Cardiac muscle cell (in vitro differentiated cells and primary cell): Measurements from ENCODE around the gene TAF1A. TPM values are rescaled to one million over a fixed set of nuclear protein-coding genes. Genes with fewer than 3 reads are reported as not detected.
A peak's percentile ranks its signal among the peaks of the same experiment; 100 is the strongest.

Experiments
- DNase-seq, 2 donors: peaks; one replicate each; pipeline versions ENCODE4 v3.0.0 to v3.0.0-alpha.2; 2010 to 2017; ENCODE audit warnings: low read depth in 1 of 2, low spot score in 1 of 2
- H3K27ac ChIP-seq: fragments of 200-600 bp; sonication (generic); 2 replicates; pipeline ENCODE4 v1.5.1; 2016
- H3K27me3 ChIP-seq: fragments of 200-600 bp; sonication (generic); 2 replicates; pipeline ENCODE4 v1.6.0; 2016; ENCODE audit warnings: control low read depth
- H3K36me3 ChIP-seq: fragments of 200-600 bp; sonication (generic); 2 replicates; pipeline ENCODE4 v1.5.1; 2016; ENCODE audit warnings: control low read depth
- H3K4me1 ChIP-seq: fragments of 200-600 bp; sonication (generic); 2 replicates; pipeline ENCODE4 v1.8.1; 2017; ENCODE audit warnings: low read depth, mild to moderate bottlenecking, mixed run types
- H3K4me3 ChIP-seq: fragments of 200-600 bp; sonication (generic); 2 replicates; pipeline ENCODE4 v1.5.1; 2016; ENCODE audit warnings: mild to moderate bottlenecking
- H3K9me3 ChIP-seq: fragments of 200-600 bp; sonication (generic); 2 replicates; pipeline ENCODE4 v1.5.1; 2017; ENCODE audit warnings: low read depth, mild to moderate bottlenecking, control low read depth
- CTCF ChIP-seq: IDR thresholded peaks from 2 replicates; pipeline ENCODE4 v1.5.1; 2012; ENCODE audit warnings: low read depth, mild to moderate bottlenecking, low read length
- polyA plus RNA-seq: library from polyadenylated mRNA; unstranded; fragments of >200 nt; fragmentation: Nextera tagmentation; extraction: Ambion mirVana; gene quantifications from 2 replicates; pipeline ENCODE4 v1.2.1, GENCODE V29; 2016
- total RNA-seq: library from RNA; depleted of rRNA; stranded (reverse); fragments of >200 nt; gene quantifications from 2 replicates; pipeline ENCODE4 v1.2.3, GENCODE V29; 2016

TAF1A gene
- total and polyA plus RNA-seq, 2 experiments from 2014 or later, result 3.9 to 5.0 TPM

DNA sequence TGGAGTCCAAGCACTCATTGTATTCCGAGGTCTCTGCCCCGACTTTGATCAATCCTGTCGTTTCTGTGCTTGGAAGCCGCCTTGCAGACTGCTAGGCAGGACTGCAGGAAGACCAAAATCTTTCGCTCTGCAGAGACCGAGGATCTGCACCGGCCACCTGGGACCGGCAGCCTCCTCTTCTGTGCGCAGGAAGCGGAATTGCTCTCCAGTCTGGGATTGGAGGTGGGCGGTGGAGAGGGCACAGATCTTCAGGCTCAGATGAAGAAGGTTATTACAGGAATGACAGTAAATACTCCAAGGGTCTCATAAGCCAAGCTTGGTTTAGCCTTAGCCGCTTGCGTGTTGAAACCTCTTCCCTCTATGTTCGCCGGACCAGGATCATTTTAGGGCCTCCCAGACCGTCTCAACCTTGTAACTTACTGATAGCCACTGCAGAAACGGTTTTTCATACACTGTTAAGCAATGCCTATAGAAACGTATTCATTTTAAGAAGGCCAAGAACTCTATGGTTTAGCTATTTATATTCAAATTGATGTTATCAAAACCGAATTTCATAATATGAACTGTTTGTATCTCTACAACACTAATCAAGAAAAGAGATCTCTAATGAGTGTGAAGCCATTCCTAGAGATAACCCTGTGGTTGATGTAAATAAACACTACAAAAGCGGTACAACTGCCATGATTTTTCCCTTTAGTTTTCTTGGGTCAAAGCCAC, 29.3 kb upstream of the TAF1A start:
- H3K4me3 ChIP-seq, result peak overlapping the region; percentile 97
- no peak for TF ChIP-seq CTCF
- no peaks in the 10 kb centered on the region for H3K9me3 ChIP-seq
- no peak overlapping the region for H3K27ac ChIP-seq
- peaks cover 3% of the 10 kb centered on the region for H3K4me1 ChIP-seq
- H3K36me3 ChIP-seq, result peaks cover 15% of the 10 kb centered on the region
- peaks cover 4% of the 10 kb centered on the region for H3K27me3 ChIP-seq
- peak; percentile 43 to 46 for DNase-seq

- H3K36me3 ChIP-seq, result peaks cover 11% of the 10 kb centered on the region
- peaks cover 3% of the 10 kb centered on the region for H3K4me1 ChIP-seq
- peak; percentile 18 to 88 for DNase-seq
- TF ChIP-seq CTCF, result no peak
- H3K9me3 ChIP-seq, result no peaks in the 10 kb centered on the region
- peak within 1 kb of the TSS; percentile 82 for H3K27ac ChIP-seq
- H3K27me3 ChIP-seq, result peaks cover 9% of the 10 kb centered on the region
- peak within 1 kb of the TSS; percentile 97 for H3K4me3 ChIP-seq
Measured at GRCh38 chr1:222618001-222618879, 28.5 kb upstream of the TAF1A start, which contains the start of gene MIA3. Gene MIA3 (plus strand): TSS chr1:222618097. CDS start chr1:222618111, 14 bp downstream.

DNA sequence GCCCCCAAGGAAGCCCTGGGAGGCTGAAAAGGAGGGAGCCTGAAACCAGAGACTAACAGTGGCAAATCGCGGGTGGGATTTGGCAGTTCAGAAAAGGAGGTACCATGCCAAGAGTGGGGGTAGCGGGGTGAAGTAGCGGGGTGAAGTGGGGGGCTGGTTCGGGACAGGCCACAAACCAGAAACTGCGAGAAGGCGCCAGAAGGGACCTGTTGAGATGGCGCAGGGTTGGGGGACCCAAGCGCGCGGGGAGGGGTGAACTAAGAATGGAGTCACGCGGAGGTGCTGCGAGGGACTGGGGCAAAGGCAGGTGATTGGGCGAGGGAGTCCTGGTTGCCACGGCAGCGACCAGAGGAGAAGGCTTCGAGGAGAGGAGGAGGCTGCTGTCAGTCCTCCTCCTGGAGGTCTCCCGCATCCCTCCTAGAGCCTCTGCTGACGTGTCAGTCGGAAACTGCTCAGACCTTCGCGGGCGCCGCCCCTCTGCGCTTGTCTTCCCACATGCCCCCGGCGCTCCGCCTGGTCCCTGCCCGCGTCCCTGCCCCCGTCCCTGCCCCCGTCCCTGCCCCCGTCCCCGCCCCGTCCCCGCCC, 27.7 kb upstream of the TAF1A start:
- DNase-seq, result peak; percentile 96 to 100
- Histone ChIP-seq H3K4me3 (peak overlapping the region; percentile 27), H3K36me3 (peaks cover 6% of the 10 kb centered on the region), H3K4me1 (peaks cover 3% of the 10 kb centered on the region), H3K27me3 (peaks cover 17% of the 10 kb centered on the region), H3K27ac (no peak overlapping the region), H3K9me3 (no peaks in the 10 kb centered on the region)
- no peak for TF ChIP-seq CTCF

DNA sequence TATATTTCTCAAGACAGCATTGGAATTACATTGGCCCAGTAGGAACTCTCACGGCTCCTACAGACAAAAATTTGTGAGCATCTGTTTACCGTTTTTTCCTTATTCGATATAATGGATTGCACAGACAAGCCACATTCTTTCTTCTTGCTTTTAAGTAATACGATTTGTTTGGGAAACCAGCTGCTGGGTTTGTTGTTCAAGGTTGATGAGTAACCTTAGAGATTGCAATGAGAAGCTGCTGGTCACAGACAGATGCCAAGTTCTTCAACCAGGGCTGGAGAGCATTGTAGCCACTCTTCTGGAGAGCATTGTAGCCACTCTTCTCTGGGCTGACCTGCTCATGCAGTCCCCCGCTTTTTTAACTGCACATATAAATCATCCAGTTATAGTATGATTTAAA, 26.8 kb upstream of the TAF1A start:
- Histone ChIP-seq H3K4me3 (no peak overlapping the region), H3K4me1 (peaks cover 3% of the 10 kb centered on the region), H3K36me3 (no peaks in the 10 kb centered on the region), H3K27ac (no peak overlapping the region), H3K27me3 (peaks cover 22% of the 10 kb centered on the region), H3K9me3 (no peaks in the 10 kb centered on the region)
- no peak for TF ChIP-seq CTCF
- DNase-seq, result peak in 1 of 2 donors; percentile 56

DNA sequence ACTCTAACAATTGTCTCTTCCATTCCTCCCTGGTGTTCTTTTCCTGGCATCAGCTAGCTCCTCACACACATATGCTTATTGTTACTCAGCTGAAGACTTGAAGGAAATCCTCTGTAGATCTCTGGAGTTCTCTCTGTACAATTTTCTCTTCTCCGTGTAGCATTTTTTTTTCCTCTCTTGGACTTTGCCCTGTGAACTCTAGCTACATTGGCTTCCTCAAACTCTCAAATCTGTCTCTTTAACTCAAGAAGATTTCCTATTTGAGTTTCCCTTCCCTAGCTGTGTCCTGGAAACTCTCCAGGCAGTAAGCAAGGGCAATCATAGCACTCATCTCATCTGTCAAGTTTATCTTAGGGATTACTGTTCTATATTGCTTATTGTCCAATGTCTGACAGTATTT, 23.9 kb upstream of the TAF1A start:
- TF ChIP-seq CTCF, result no peak
- H3K27ac ChIP-seq, result no peak overlapping the region

More for the DNA sequence above, 23.9 kb upstream of the TAF1A start:
- DNase-seq, result no peak
- Histone ChIP-seq H3K4me1 (no peaks in the 10 kb centered on the region), H3K9me3 (no peaks in the 10 kb centered on the region), H3K27me3 (peaks cover 22% of the 10 kb centered on the region), H3K4me3 (no peak overlapping the region), H3K36me3 (no peaks in the 10 kb centered on the region)
